Measurements from ENCODE around the gene FBXO8.

The FBXO8 gene

DNA sequence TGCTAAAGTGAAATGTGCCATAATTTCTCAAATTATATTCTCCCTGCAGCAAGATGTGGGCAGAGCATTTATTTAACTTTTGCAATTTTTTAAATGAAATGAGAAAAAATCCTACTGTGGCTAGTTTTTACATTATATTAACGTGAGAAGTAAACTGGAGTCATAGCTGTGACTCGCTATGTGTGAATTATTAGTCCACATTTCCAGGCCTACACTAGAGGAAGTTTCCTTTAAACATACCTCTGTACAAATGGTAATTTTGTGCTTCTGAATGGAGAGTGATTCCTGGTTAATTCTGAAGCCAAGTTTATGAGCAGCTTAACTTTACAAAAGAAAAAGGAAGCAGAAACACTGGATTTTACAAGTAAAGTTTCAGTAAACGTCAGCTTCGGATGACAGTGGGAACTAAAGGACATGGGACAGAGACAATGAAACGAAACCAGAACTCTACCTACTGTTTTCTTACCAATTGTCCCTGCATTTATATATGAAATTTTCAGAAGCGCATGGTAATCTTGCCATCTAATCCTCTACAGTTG lies 72.4 kb downstream of the FBXO8 start:
- in situ Hi-C loops (cut with MboI; ENCODE audit: low sequenced_read_pairs): no loop called here

DNA sequence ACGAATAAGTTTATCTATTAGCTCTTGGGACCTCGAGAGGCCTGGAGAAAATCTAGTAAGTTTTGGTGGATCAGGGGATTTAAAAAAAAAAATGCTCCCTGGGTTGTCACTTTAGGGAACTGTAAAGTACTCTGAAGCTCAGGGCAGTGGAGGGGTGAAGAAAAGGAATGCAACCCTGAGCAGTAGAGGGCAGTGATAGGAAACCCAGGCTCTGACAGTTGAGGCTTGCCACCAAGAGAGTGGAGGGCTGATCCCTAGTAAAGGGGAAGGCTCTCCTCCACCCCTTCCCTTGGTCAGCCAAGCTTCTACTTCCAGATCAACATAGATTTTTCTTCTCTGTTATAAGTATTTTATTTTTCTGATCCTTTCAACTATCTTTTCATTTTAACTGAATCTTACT lies 73.1 kb downstream of the FBXO8 start:
- in situ Hi-C loops (cut with MboI; ENCODE audit: low sequenced_read_pairs): no loop called here

DNA sequence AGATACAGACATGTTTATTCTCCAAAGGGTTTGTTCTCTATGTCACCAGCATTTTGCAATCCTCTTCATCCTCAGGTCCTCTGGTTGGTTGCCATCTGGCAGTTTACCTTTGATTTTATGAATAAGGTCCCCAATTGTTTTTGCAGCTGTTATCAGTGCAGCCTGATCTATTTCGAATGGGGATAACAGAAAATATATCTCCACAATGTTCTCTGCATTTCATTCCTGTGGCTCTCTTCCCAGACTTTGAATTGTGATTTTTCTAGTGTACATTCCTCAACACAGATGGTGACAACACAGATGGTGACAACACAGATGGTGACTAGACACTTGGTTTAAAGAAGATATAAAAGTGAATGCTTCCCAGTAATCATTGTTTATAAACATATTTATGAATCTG lies 74.1 kb downstream of the FBXO8 start:
- in situ Hi-C loops (cut with MboI; ENCODE audit: low sequenced_read_pairs): no loop called here

DNA sequence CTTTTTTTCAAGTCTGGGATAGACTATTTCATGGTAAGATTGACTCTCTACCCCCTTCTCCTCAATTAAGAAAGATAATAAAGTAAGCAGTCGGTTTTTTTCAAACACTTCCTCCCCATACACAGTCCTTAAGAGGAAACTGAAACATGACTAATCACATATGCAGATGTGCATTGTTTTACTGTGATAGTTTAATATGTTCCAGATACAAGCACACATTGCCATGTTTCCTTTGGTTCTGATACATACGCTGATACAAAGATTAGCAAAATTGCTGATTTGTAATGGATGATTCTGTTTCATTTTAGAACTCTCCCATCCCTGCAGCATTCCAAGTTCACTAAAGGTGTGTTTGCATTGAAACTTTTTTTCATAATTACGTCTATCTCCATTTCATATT lies 76.1 kb downstream of the FBXO8 start:
- in situ Hi-C loops (cut with MboI; ENCODE audit: low sequenced_read_pairs): no loop called here

GRCh38 chr4:174204164-174204831 lies 79.2 kb downstream of the FBXO8 start:
- in situ Hi-C loops (cut with MboI; ENCODE audit: low sequenced_read_pairs): no loop called here

DNA sequence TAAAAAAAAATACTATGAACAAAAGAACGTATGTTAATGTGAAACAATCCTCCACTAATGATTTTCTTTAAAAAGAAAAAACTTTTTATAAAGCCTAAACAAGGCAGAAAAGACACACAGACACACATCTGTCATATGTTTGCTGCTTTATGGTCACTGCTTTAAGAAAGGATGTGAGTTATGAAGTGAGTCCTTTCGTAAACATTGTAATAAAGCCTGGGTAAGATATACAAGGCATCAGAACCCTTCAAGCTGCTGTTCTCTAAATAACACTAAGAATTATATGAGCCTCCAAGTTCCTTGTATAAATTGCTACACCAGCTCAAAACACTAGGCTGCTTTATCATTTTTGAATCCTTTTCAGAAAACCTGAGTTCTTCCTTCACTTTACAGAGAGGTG lies 81.6 kb downstream of the FBXO8 start:
- in situ Hi-C loops (cut with MboI; ENCODE audit: low sequenced_read_pairs): no loop called here

DNA sequence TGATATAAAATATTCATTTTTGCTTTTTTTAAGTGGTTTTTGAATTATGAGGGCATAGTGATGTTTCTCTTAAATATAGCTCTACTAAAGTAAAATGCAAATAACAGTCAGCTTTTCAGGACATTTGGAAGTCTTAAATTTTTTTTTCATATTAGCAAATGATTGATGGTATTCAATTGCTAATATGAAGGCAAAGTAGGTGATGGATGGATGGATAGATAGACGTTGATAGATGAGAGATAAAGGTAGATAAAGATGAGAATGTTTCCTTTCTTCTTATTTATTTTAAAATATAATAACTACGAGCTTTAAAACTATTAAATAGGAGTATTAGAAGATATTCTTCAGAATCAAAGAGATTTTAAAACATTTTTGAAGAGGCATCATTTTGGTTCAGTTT lies 83.7 kb downstream of the FBXO8 start:
- in situ Hi-C loops (cut with MboI; ENCODE audit: low sequenced_read_pairs): no loop called here

GRCh38 chr4:174198828-174199227 lies 84.6 kb downstream of the FBXO8 start:
- in situ Hi-C loops (cut with MboI; ENCODE audit: low sequenced_read_pairs): no loop called here

DNA sequence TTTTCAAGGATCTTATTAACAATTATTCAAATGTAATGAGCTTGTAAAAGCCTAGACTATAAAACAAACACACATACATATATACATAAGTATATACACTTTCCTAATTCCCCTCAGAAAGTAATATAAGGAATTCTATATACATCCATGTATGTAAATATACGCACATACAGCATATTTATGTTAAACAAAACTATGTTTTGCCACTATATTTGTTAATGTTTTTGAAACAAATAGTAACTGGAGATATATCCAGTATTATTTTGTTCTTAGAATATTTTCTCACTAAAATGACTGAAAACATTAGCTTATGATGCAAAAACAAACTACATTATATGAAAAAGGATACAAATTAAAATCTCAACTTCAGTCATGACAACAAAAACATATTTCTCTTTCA lies 85.1 kb downstream of the FBXO8 start:
- in situ Hi-C loops (cut with MboI; ENCODE audit: low sequenced_read_pairs): no loop called here

DNA sequence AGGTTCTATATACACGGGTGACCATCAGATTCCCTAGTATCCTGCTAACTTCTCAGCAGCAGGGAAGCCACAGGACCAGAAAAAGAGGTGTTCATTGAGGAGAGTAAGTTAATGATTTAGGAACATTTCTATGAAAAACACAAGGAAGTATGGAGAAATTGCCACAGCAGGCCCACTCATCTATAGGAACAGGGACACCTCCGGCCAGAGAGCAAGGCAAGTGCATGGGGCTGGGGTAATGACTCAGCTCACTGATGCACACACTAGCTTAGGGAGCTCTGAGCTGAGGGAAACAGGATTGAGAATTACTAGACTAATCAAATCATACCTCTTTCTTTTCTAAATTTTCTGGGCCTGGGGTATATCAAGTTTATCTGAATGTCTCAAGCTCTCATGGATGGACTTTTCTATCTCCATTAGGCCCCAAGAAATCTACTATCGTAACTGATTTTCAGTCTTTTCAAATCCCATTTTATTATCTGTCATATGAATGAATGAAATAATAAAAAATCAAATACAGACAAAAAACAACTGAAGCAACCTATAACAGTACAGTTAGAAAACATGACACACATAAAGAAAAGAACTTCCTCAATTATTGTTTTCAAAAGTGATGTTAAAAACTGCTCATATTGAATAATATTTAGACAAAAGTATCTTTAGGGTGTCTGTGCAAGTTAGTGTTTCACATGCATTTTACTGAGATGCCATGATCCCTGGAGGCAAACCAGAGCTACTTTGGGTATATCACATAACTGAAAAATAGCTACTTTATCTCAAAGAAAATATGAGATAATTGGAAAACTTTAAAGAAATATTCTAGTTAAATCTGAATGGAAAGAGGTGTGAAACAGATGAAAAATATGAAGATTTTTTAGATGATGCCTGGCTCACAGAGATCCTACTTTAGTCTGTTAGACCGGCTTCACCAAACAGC lies 89.8 kb downstream of the FBXO8 start:
- in situ Hi-C loops (cut with MboI; ENCODE audit: low sequenced_read_pairs): no loop called here

DNA sequence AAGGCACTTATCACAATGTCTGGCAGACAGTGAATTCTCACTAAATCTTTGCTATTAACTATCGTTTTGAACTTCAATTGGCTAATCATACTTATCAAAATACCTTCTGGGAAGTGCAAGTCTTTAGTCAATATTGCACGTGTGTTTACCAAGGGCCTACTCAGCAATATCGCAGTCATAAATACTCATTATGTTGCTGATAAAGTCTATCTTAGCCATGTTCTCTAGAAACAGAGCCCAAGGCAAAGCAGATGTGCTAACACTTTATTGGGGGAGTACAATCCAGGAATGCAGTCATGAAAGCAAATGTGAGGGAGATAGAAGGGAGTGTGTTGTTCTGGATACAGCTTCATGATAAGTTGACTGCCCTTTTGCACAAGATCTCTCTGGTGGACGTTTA lies 90.5 kb downstream of the FBXO8 start:
- in situ Hi-C loops (cut with MboI; ENCODE audit: low sequenced_read_pairs): no loop called here

DNA sequence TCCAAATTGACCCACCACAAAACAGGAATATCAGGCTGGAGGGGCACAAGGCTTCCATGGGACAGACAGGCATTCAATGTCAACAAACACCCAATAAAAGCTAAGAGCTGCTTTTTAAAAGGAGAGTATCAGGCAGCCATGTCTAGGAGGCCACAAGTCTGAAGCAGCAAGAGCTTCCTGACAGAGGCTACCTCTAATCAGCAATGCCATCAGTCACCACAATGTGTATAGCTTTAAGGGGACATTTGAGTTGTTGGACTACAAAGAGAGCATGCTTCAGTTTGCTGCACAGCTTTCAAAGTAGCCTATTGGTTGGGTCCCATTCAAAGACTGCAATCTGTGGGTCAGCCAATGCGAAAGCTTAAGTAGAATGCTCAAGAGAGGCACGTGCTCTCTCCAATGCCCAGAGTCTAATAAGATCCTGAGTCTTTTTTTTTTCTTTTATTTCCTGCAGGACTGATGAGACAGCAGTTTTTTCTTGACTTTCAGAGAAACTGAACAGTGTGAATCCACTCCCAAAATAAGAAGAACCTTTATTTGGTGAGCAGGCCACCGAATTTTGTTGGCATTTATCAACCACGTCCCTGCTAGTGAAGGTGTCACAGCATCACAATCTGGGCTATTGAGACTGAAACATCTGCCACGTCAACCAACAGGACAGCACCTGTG lies 92.5 kb downstream of the FBXO8 start:
- in situ Hi-C loops (cut with MboI; ENCODE audit: low sequenced_read_pairs): no loop called here

- in situ Hi-C loops (cut with MboI; ENCODE audit: low sequenced_read_pairs): no loop called here
Measured at GRCh38 chr4:174189392-174190015, 94.0 kb downstream of the FBXO8 start.
